M059J (cell line): Measurements from ENCODE around the gene KRTAP5-11. TPM values are rescaled to one million over a fixed set of nuclear protein-coding genes. Genes with fewer than 3 reads are reported as not detected.
"Not testable (repeated sequence)": the region's sequence is repeated elsewhere in the genome, so short reads cannot be mapped to it uniquely, and the experiment has no call there.

Experiments used
- DNase-seq: peaks from one replicate; pipeline ENCODE4 v3.0.0-alpha.2; 2012; ENCODE audit warnings: low read depth
- total RNA-seq: library from RNA; depleted of rRNA; stranded (reverse); fragments of >200 nt; shearing (Covaris generic); gene quantifications from 2 replicates; pipeline ENCODE4 v1.2.3, GENCODE V29; 2014; rRNA removed

Gene KRTAP5-11
- total RNA-seq: not detected in 2 replicates

GRCh38 chr11:71582309-71582895 is at the start of gene KRTAP5-11:
KRTAP5-11 (minus strand) TSS chr11:71582875; CDS start chr11:71582837, 38 bp downstream.
- DNase-seq: no peak

- not testable (repeated sequence) for DNase-seq
Observed at GRCh38 chr11:71631551-71631950, 48.9 kb upstream of the KRTAP5-11 start.

GRCh38 chr11:71630071-71630470 is 47.4 kb upstream of the KRTAP5-11 start:
- peak; percentile 3 for DNase-seq

GRCh38 chr11:71628943-71629342 is 46.3 kb upstream of the KRTAP5-11 start:
- DNase-seq: not testable (repeated sequence)

GRCh38 chr11:71623226-71623625 is 40.6 kb upstream of the KRTAP5-11 start:
- not testable (repeated sequence) for DNase-seq

- DNase-seq: not testable (repeated sequence)
Observed at GRCh38 chr11:71622561-71622960, 39.9 kb upstream of the KRTAP5-11 start.

- DNase-seq: not testable (repeated sequence)
Observed at GRCh38 chr11:71615003-71615402, 32.3 kb upstream of the KRTAP5-11 start.

- DNase-seq: not testable (repeated sequence)
Observed at GRCh38 chr11:71614366-71614917, 31.8 kb upstream of the KRTAP5-11 start.

- DNase-seq: not testable (repeated sequence)
Observed at GRCh38 chr11:71613931-71614330, 31.3 kb upstream of the KRTAP5-11 start.

GRCh38 chr11:71611218-71611910 is 28.7 kb upstream of the KRTAP5-11 start:
- DNase-seq: not testable (repeated sequence)

- not testable (repeated sequence) for DNase-seq
Observed at GRCh38 chr11:71608272-71608671, 25.6 kb upstream of the KRTAP5-11 start.

- not testable (repeated sequence) for DNase-seq
Observed at GRCh38 chr11:71607520-71608216, 25.0 kb upstream of the KRTAP5-11 start.

- not testable (repeated sequence) for DNase-seq
Observed at GRCh38 chr11:71606853-71607519, 24.3 kb upstream of the KRTAP5-11 start.

GRCh38 chr11:71604798-71605488 is 22.3 kb upstream of the KRTAP5-11 start:
- DNase-seq: not testable (repeated sequence)

GRCh38 chr11:71603221-71603620 is 20.5 kb upstream of the KRTAP5-11 start:
- DNase-seq: not testable (repeated sequence)

GRCh38 chr11:71589546-71589920 is 6.9 kb upstream of the KRTAP5-11 start:
- not testable (repeated sequence) for DNase-seq

GRCh38 chr11:71588822-71589545 is 6.3 kb upstream of the KRTAP5-11 start:
- DNase-seq: peak; percentile 13

- peak; percentile 26 for DNase-seq
Observed at GRCh38 chr11:71588314-71588713, 5.6 kb upstream of the KRTAP5-11 start.

- DNase-seq: not testable (repeated sequence)
Observed at GRCh38 chr11:71585673-71586072, 3.0 kb upstream of the KRTAP5-11 start.

- not testable (repeated sequence) for DNase-seq
Observed at GRCh38 chr11:71582969-71583368, 294 bp upstream of the KRTAP5-11 start.
